NCI-H146 (cell line): Measurements from ENCODE around the gene RASGRP2.

Experiments
- DNase-seq: peaks from one replicate; lab custom pipeline; 2025; lab: John Stamatoyannopoulos, UW

Gene RASGRP2

DNA sequence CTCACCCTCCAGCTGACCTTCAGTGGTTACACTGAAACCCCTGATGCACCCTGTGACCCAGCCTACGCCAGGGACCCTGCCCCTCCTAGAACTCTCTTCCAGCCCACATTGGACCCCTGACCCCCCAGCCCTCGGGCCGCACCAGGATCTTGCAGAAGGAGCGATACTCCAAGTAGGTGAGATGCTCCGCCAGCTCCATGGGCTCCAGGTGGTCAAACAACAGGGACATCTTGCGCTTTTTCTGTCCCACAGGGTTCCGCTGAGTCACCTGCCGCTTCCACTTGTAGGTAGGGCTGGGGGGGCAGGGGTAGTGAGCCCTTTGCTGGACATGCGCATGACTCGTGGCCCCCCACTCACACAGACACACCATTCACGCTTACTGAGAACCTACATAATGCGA is 4.1 kb downstream of the RASGRP2 start:
- peak; percentile 11 for DNase-seq

DNA sequence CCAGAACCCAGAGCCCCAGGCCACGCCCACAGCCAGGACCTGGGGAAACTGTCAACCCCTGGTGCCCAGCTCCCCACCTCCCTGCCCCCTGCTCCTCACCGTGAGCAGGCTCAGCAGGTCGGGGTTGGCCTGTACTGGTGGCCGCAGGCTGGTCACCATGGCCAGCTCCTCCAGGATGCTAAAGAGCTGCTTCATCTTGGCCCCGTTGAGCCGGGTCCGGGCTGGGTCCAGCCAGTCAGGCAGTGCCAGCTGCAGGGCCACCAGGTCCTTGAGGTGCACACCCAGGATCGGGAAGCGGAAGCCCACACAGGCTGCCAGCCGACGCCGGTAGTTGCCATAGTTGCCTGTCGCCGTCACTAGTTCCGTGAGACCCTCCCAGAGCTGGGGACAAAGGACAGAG is 7.3 kb downstream of the RASGRP2 start:
- DNase-seq, result no peak

DNA sequence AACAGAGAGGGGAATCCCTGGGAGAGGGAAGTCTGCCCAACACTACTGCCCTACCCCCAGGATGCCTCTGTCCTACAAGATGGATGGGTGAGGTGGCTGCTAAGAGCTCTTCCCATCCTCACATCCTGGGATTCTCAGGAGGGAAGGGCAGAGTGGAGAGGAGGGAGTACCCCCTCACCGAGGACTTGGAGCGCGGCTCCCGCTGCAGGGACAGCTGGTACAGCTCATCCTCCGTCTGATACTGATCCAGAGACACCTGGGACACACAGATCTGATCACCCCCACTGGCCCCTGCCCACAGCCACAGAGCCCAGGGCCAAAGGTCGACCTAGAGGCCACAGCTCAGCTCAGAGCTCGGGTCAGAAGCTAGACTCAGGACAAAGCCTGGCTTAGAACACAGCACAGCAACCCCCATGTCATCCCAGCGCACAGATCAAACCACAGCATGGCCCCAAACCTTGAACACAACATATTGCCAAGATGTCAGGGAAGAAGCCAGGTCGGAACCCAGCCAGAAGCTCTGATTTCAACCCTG is 8.2 kb downstream of the RASGRP2 start:
- DNase-seq, result no peak

DNA sequence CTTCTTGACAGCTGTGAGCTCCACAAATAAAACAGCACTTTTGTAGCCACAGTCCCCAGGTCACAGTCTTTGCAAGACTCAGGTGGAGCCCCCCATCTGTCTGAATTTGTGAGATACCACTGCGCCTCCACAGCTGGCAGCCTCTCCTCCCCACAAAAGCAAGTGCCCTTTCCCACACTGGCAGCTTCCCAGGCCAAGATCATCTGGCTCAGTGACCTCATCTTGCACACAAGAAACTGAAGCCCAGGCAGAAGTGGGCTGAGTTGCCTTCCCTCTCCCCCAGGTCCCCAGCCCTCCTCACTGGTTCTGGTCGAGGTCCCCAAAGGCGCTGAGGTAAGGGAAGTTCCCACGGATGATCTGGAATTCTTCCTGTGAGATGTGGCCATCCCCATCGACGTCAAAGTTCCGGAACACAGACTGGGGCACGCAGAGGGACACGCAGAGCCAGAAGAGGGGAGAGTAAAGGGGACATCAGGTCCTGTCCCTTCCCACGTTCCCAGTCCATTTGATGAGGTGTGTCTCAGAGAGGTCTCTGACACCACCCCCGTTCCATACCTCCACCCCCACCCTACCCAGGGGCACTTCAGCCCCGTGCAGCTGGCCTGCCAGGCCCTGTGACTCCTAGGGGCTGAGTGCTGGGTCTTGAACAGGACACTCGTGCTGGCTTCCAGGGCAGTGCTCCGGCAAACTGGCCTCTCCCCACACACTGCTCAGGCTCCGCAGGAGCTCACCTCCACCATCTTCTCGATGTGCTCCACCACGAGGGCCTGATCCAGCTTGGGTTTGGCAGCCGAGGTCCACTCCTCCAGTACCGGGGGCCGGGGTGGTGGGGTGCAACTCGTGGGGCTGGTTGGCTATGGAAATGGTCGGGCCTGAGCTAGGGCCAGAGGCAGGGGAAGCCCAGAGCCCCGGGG is 8.9 kb downstream of the RASGRP2 start:
- DNase-seq, result no peak

DNA sequence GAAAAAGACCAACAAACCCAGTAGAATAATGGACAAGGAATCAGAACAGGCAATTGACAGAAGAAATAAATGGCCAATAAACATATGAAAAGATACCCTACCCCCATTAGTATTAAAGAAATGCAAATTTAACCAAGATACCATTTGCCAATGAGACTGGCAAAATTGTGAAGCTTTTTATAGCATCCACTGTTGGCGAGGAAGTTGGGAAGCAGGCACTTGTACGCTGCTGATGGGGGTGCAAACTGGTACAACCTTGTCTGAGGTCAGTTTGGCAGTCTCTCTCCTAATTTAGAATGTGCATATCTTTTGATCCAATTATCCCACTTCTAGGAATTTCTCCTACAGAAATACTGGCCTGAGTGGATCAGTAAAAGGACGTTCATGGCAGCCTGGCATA is 12.3 kb downstream of the RASGRP2 start:
- DNase-seq, result no peak

DNA sequence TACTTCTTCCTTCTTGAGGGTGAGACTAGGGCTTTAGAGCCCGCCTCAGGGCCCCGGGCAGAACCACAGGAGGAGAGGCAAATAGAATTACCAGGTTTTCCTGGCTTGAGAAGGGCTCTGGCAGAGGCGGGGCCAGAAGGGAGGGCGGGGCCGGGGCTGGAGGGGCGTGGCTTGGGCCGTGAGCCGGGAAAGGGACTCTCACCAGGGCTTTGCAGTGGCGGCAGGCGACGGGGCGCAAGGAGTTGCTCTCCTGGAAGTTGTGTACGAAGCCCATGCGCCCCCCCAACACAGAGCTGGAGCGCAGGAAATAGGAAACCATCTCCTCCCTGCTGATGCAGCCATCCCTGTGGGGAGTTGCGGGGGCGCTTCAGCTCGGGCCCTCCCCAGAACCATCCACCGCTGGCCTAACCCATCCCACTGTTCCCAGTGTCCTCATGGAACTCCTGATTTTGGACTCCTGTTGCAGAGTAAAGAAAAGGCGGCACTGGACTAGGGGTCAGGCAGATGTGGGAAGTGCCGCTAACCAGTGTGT is 14.0 kb downstream of the RASGRP2 start:
- peak; percentile 58 for DNase-seq

DNA sequence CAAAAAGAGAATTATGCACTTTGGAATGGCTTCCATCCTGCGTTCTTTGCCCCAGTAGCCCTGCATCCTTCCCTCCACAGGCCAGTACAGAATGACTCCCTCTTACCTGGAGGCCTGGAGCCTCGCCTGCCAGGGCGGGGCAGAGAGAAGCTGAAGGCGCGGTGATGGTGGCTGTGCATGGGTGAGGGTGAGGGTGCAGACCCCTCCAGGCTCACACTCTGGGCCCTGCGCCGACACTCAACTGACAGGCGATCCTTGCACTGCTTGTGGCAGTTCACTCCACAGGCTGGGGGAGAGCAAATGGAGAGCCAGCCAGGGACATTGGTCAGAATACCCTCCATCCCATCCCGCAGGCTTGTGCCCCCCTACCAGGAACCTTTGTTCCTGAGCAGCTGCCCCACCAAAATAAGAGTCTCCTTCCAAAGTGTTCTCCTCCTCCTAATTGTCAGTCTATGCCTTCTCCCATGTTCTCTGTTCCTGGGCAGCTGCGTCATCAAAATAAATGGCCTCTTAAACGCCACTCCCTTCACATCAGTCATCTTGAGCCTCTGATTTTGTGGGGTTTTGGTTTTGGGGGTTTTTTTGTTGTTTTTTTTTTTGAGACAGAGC is 15.1 kb downstream of the RASGRP2 start:
- no peak for DNase-seq

DNA sequence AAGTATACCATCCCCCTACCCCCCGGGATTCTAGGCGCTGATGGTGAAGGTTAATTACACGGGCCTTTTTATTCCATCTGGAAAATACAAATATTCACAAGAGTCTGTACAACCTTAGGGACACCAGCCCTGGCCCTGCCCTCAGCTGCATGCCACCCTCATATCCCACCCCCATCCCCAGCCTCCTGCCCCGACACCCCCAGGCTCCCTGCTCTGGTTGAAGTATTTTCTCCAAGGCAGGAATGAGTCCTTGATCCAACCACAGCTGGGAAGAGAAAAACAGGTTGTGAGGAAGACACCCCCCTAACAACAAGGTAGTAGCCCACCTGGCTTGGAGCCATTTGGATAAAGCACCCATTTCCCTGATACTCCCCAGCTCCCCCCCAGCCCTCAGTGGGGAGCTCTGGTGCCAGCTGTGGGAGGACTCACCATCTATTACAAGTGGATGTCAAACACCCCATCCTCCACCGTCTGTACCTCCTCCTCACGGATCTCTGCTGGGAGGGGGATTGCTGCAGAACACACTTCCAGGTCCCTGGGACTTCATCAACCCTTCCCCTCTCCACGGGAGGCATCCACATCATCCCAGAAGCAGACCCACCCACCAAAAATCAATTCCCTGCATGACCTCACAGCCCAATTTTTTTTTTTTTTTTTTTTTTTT is 16.9 kb downstream of the RASGRP2 start:
- DNase-seq, result no peak

DNA sequence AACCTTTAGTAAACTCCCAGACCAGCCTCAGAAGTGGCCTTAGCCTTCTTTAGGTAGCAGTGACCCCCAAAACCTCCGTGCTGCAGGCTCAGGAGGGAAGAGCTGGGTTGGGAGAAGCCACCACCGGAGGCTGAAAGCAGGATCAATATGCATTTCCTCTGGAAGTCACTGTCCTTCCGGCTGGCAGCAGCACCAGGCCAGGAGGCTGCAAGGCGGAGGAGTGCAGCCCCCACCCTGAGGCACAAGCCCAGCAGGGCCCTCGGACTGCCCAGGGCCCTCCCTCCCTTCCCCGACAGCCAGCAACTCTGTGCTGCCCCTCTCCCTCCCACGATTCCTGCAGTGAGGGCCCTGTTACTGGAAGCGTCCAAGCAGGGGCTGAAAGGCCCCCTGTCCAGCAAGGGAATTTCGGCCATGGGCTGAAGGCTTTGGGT is 17.7 kb downstream of the RASGRP2 start:
- DNase-seq, result no peak

DNA sequence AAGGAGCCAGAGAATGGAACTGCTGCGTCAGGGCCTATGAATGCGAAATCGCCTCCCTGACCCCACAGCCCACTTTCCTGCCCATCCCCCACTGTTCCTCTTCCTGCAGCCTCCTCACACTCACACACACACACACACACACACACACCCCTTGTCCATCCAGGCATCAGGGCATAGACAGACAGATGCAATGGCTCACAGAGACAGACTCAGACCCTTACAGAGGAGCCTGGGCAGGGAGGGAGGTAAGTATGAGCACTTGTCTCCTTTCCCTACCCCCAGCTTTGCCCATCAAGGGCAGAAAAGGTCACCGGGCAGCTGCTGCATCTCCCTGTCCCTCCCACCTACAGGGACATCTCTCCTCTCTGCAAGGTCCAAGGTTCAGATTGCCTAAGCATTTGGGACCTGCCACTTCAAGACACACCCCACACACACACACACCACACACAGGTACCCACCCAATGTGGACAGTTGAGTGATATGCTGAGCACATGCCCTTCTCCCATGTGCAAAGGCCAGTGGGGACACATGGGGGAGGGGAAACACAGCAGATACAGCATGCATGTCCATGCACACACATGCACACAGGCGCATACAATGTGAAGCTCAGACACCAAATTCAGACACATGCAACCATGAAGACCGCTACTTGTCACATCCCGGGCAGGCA is 18.9 kb downstream of the RASGRP2 start:
- no peak for DNase-seq

DNA sequence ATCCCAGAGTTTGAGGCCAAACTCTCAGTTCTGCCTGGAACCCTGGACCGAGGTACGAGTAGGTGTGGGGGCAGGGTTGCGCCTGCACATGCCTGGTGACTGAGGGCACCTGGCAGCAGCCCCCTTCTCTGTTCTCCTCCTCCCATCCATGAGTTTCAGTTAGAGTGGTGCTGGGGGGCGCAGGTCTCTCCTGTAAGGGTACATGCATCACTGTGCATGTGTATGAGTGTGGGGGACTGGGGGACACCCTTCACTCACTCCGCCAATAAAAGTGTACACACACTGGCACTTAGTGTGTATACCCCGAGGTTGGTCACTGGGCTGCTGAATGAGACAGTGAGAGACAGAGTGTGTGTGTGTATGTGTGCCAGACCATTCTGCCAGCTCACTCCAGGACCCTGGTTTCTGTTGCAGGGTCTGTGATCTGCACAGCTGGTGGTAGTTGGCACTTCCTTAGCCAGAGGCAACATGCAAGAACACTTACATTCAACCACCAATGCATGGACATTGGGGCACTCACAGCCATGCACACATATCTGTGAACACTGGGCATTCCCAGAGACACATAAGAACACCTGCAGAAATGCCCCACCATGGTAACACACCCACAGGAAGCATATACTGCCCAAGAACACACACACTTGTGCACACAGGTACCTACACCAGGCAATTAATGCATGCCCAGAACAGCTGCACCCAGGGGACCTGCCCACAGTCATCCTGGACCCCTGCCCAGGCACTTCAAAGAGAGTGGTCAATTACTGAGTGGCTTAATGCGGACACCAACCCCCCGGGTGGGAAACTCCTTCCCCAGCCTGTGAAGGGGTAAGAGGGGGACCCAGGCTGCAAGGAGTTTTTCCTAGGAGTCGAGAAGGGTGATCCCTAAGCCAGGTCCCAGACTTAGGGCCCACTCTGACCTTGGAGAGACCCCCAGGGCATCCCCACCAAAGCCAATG is 19.8 kb downstream of the RASGRP2 start:
- no peak for DNase-seq

DNA sequence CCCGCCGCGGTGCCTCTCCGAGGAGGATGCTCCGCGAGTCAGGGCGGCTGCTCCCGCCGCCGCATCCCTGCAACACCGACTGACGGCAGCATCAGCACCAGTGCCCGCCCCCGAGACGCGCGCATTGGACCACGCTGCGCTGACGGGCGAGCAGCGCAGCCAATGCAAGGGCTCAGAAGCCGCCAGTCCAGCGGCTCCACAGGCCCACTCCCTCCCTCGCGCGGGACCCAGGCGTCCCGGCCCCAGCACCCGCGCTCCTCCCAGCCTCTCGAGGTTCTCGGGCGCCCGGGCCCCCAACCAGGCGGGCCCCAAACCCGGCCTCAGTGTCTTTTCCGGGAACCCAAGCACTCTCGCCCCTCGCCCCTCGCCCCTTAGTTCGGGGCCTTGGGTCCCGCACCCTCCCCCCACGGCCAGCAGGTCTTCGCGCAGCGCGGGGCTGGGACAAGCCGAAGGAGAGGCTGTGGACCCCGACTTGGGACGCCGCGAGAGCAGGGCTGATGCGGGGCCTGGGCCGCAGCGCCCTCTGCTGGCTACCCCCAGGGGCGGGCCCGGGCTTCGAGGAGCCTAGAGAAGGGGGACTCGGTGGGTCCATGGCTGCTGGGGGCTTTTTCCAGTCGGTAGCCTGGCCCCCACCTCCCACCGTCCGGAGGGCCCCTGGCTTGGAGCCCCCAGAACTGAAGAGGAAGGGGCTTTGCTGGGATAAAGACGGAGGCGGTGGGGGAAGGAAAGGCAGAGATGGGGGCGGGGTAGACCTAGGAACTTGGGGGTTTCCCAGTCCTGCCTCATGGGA is 20.6 kb downstream of the RASGRP2 start, which contains the start of gene NRXN2:
Gene NRXN2 (minus strand): TSS at position 81 of the 790 bp plus-strand sequence. CDS start 9,498 bp downstream, outside the sequence.
- peak; percentile 92 for DNase-seq

DNA sequence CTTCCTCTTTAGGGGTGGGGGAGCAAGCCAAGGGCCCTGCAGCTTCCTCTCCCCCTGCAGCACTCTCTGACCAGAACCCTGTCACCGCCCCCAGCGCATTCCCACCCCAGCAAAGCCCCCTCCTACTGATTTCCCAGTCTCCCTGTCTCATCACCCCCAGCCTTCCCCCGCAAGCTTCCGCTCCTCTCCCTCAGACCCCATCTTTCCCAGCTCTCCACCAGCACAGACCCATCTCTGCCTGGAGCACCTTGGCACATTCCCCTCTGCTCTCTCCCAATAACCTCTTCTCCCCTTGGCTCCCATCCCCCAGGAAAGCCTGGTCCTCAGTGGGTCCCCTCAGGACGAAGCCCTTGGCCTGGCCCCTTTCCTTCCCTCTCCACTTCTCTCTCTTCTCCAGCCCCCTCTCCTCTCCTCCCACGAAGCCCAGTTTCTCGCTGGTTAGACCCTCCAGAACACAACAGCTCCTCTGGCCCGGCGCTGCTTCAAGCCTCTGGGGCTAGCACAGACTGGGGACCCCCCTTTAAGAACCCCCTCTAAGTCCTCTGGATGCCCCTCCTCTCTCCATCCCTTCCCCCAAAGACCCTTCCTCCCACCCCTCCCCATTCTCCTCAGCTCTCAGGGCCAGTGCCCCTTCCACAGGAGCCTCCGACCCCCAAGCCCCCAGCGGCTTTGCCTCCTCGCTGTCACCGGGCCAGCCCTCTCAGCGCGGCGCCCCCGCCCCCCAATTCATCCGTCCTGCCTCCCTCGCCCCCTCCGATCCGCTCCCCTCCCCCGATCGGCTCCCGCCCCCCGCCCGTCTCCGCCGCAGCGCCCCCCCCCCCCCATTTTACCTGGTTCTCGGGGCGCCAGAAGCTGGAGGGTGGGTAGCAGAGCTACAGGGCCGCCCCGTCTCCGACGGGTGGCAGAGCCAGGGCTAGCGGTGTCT is 21.5 kb downstream of the RASGRP2 start:
- DNase-seq, result no peak

DNA sequence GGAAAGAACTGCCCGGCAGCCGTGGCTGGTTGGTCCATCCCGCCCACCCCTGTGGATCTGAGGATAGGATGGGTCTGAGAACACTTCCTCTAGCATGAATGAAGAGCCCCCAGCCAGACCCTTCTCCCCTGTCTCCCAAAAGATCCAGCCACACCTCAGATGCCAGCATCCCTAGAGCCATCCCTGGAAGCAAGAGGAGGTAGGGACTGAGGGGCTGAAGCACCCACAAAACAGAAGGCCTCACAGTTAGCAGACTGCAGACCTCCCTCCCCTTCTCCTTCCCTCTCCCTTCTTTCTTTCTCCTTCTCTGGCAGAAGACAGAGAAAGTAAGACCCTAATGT is 22.6 kb downstream of the RASGRP2 start:
- no peak for DNase-seq

DNA sequence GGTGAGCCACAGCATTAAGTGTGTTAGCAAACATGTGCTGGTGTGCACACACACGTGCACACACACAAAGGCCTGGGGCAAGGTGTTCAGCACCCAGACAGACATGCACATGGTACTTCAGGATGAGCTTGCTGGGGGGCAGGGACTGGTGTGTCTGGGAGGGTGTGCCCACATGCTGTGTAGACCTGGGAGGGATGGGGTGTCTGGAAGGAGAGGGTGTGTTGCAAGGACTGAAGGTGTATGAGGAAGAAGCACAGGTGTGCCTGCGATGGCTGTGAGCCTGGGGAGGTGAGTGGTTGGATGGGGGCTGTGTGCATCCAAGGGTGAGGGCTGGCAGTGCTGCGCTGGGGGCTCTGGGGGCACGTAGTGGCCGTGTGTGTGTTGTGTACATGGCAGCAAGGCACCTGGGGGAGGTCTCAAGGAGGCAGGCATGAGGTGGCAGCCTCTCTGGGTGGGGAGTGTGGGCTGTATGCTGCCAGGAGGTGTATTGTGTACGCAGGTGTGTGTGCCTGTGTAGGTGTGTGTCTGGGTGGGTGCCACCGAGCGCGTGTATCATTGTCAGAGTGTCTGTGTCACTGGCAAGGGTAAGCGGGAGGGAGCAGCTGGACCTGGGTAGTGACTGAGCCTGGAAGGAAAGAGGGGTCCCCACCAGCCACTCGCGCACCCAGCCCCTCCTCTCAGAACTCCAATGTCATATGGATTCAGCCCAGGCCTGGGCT is 23.1 kb downstream of the RASGRP2 start:
- no peak for DNase-seq

DNA sequence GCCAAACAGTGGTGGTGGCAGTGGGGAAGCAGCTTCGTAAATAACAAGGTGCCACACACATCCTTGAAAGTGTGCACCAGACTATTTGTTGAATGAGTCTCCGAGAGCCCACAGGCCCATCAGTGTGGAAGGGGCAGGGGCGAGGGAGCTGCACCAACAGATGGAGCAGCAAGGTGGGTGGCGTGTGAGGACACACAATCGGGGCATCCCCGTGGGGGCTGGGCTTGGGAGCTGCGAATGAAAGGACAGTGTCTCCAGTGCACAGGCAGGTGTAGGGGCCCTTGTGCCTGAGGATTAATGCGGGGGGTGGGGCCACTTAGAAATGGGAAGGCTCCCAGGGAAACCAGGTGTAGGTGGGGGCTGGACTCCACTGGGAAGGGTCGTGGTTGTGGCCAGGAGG is 23.8 kb downstream of the RASGRP2 start:
- no peak for DNase-seq

DNA sequence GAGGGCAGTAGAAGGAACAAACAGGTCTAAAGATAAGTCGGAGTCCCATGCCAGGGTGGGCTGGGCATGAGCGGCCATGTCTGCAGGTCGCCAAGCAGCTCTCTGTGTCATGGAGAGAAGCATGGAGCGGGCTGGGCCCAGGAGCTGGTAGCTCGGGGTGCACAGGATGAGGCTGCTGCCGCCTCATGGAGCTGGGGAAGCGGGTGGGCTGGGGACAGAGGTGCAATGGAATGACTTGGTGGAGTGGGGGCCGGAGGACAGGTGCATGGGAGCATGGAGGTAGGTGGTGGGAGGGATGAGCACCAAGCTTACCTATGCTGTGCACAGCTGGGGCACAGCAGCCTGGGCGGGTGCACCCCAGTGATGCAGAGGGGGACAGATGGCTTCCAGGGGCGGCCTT is 24.5 kb downstream of the RASGRP2 start:
- DNase-seq, result no peak

DNA sequence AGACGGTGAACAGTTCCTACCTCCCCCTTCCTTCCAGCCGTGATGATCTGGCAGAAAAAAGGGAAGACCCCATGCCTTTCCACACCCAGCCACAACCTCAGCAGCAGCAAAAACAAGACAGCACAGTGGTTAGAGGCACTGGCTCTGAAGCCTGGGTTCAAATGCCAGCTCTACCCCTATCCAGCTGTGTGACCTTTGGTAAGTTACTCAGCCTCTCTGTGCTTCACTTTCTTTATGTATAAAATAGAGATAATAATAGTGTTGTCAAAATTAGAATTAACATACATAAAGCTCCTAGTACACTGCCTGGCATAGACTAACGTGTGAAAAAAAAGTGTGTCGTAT is 25.2 kb downstream of the RASGRP2 start:
- no peak for DNase-seq
